Panc1 (cell line): ENCODE results near the gene EEF1AKMT1.

ENCODE experiments used
- POLR2AphosphoS5 ChIP-seq: IDR thresholded peaks from 2 replicates; pipeline ENCODE4 v1.6.1; 2012; ENCODE audit warnings: mild to moderate bottlenecking, low read depth, low read length, moderate library complexity
- TCF7L2 ChIP-seq: IDR thresholded peaks from 2 replicates; pipeline ENCODE4 v1.6.1; 2011; ENCODE audit warnings: mild to moderate bottlenecking, low read depth, low read length, inconsistent platforms
- TF ChIP-seq, protein P1 (sequence below): fragments of 450-650 bp; IDR thresholded peaks from 2 replicates; pipeline ENCODE4 v1.5.1; 2017; ENCODE audit warnings: mild to moderate bottlenecking

GRCh38 chr13:20823071-20823470, 49.3 kb upstream of the EEF1AKMT1 start:
- TF ChIP-seq, protein P1, sequence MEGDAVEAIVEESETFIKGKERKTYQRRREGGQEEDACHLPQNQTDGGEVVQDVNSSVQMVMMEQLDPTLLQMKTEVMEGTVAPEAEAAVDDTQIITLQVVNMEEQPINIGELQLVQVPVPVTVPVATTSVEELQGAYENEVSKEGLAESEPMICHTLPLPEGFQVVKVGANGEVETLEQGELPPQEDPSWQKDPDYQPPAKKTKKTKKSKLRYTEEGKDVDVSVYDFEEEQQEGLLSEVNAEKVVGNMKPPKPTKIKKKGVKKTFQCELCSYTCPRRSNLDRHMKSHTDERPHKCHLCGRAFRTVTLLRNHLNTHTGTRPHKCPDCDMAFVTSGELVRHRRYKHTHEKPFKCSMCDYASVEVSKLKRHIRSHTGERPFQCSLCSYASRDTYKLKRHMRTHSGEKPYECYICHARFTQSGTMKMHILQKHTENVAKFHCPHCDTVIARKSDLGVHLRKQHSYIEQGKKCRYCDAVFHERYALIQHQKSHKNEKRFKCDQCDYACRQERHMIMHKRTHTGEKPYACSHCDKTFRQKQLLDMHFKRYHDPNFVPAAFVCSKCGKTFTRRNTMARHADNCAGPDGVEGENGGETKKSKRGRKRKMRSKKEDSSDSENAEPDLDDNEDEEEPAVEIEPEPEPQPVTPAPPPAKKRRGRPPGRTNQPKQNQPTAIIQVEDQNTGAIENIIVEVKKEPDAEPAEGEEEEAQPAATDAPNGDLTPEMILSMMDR, result no peak
- TF ChIP-seq POLR2AphosphoS5 (no peak), TCF7L2 (no peak)
